Measurements from ENCODE around the gene TNNI2. TPM values are rescaled to one million over a fixed set of nuclear protein-coding genes. Genes with fewer than 3 reads are reported as not detected.

TNNI2 gene
- total RNA-seq, 1 experiment from 2014 or later = not detected

DNA sequence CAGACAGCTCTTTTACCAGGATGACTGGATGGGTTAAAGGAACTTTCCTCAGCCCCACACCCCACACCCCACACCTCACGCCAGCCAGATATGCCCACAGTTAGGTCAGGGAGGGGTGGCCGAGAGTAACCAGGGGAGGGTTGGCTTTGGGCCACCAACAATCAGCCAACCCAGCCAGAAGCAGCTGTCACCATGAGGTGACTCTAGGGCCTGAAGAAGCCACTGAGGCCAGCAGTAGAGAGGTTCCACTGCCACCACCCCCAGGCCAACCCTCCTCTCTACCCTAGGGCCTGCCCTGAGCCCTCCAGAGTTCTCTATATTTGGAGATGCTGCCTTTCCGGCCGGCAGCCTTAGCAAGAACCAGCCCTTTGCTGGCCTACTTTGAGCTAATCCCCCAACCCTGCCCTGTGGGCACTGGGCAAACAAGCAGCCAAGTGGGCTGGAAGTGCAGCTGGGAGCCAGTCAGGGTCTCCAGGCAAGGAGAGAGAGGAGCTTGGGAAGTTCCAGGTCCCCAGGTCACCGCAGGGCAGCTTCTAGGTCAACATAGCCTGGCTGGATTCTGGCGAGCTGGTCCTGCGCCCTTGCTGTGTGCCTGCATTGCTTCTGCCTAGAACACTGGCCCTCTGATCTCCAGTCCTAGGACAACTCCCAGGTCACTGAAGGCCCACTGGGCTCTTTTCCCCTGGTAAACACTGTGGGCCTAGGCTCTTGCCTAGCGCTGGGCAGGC, 16.0 kb upstream of the TNNI2 start:
- DNase-seq = no peak
- no peaks in the 10 kb centered on the region for H4K20me1 ChIP-seq (ENCODE audit: control insufficient read depth, insufficient read depth, insufficient read length)
- no peak overlapping the region for H2AK5ac ChIP-seq (ENCODE audit: insufficient read length, low read length)
- no CpG with 5 or more reads among the region's 8 CpGs for WGBS (ENCODE audit: extremely low coverage, insufficient read length, low lambda C conversion rate)
- no peaks in the 10 kb centered on the region for H3K79me1 ChIP-seq (ENCODE audit: insufficient read depth, low read depth, low read length, poor library complexity, severe bottlenecking)
- Mint-ChIP-seq H3K4me1 (no peaks in the 10 kb centered on the region), H3K4me3 (no peak overlapping the region), H3K27ac (no peak overlapping the region), H3K36me3 (ENCODE audit: insufficient read depth in 1 of 3, low read depth in 3 of 3) (no peaks in the 10 kb centered on the region), H3K27me3 (ENCODE audit: low read depth) (peaks cover 31% of the 10 kb centered on the region), H3K9me3 (peaks cover 3 to 6% of the 10 kb centered on the region in 2 experiments; a peak in 3 of 5 replicates)
- H2BK20ac ChIP-seq (ENCODE audit: low read depth, low read length, poor library complexity, severe bottlenecking) = no peak overlapping the region
- no peak overlapping the region for H3K4ac ChIP-seq (ENCODE audit: low read depth, low read length)
- H2AFZ ChIP-seq (ENCODE audit: low read length) = no peak overlapping the region
- TF ChIP-seq, protein P1, sequence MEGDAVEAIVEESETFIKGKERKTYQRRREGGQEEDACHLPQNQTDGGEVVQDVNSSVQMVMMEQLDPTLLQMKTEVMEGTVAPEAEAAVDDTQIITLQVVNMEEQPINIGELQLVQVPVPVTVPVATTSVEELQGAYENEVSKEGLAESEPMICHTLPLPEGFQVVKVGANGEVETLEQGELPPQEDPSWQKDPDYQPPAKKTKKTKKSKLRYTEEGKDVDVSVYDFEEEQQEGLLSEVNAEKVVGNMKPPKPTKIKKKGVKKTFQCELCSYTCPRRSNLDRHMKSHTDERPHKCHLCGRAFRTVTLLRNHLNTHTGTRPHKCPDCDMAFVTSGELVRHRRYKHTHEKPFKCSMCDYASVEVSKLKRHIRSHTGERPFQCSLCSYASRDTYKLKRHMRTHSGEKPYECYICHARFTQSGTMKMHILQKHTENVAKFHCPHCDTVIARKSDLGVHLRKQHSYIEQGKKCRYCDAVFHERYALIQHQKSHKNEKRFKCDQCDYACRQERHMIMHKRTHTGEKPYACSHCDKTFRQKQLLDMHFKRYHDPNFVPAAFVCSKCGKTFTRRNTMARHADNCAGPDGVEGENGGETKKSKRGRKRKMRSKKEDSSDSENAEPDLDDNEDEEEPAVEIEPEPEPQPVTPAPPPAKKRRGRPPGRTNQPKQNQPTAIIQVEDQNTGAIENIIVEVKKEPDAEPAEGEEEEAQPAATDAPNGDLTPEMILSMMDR (conservative IDR thresholded peaks at IDR 0.05) = no peak
- H3K27me3 ChIP-seq (ENCODE audit: insufficient read depth, low read length) = no peaks in the 10 kb centered on the region
- no peak overlapping the region for H2BK120ac ChIP-seq (ENCODE audit: low read depth, low read length, poor library complexity, severe bottlenecking)
- H3K27ac ChIP-seq (ENCODE audit: insufficient read length, low read depth, low read length) = no peak overlapping the region
- H3K4me1 ChIP-seq (ENCODE audit: insufficient read depth, low read length) = no peaks in the 10 kb centered on the region
- H3K18ac ChIP-seq (ENCODE audit: insufficient read length, low read depth, low read length) = no peak overlapping the region
- no peak overlapping the region for H3K56ac ChIP-seq (ENCODE audit: insufficient read length, low read depth, low read length)
- no peak overlapping the region for H4K91ac ChIP-seq (ENCODE audit: insufficient read length, low read depth, low read length)
- no peak overlapping the region for H2BK5ac ChIP-seq (ENCODE audit: insufficient read length, low read length)
- H4K5ac ChIP-seq (ENCODE audit: insufficient read length, low read depth, low read length) = no peak overlapping the region
- H4K8ac ChIP-seq (replicated peaks; ENCODE audit: insufficient read length, low read depth, low read length) = no peak overlapping the region
- no peak overlapping the region for H2BK12ac ChIP-seq (ENCODE audit: insufficient read length, low read depth, low read length)
- H3K23ac ChIP-seq (ENCODE audit: insufficient read length, low read depth, low read length) = no peak overlapping the region
- H3K79me2 ChIP-seq (ENCODE audit: insufficient read depth, low read length) = no peaks in the 10 kb centered on the region
- no peak overlapping the region; the same call in 1 of the 2 replicates for H3K14ac ChIP-seq (ENCODE audit: insufficient read depth, low read length)
- H3T11ph ChIP-seq (ENCODE audit: low read length) = no peak overlapping the region
- H3K9me3 ChIP-seq (ENCODE audit: control insufficient read depth, low read depth, low read length) = no peaks in the 10 kb centered on the region
- H3K23me2 ChIP-seq (ENCODE audit: insufficient read length, low read depth, low read length, poor library complexity, severe bottlenecking) = no peaks in the 10 kb centered on the region
- H3K9ac ChIP-seq (ENCODE audit: extremely low read depth, insufficient read length, low read length) = no peak overlapping the region
- no peak overlapping the region for H3K4me2 ChIP-seq (ENCODE audit: insufficient read depth, insufficient read length, low read length)
- no peak overlapping the region for H2BK15ac ChIP-seq (ENCODE audit: low read depth, low read length)

Data from H9 (cell line).